A673 (cell line): ENCODE results near the gene HBE1. TPM values are rescaled to one million over a fixed set of nuclear protein-coding genes. Genes with fewer than 3 reads are reported as not detected.

Source experiments
- BruUV-seq: library from RNA; stranded (reverse); fragments of 400-500 nt; replicated peaks from 2 replicates; lab custom pipeline; 2021; lab: Mats Ljungman, UMichigan
- CTCF ChIA-PET: fragments of 300-600 bp; sonication (Branson Sonifier 250); formaldehyde crosslinking; loops from one replicate; lab custom pipeline; 2022; ENCODE audit warnings: antibody characterized with exemption; lab: Charles Lee
- POLR2A ChIA-PET: fragments of 300-600 bp; sonication (Branson Sonifier 250); formaldehyde crosslinking; loops from one replicate; lab custom pipeline; 2022; ENCODE audit warnings: antibody characterized with exemption; ENCODE audit not compliant: low non-redundant PET; lab: Charles Lee
- DNase-seq: peaks from one replicate; pipeline ENCODE4 v3.0.0-alpha.2; 2015; ENCODE audit warnings: low spot score
- H3K27ac ChIP-seq: fragments of 200-600 bp; sonication (generic); 2 replicates; pipeline ENCODE4 v1.5.1; 2016; ENCODE audit warnings: mixed run types, low read depth, mild to moderate bottlenecking, mixed read lengths, antibody characterized with exemption, low read length; ENCODE audit not compliant: poor library complexity, severe bottlenecking
- H3K27me3 ChIP-seq: fragments of 200-600 bp; sonication (generic); replicated peaks from 2 replicates; pipeline ENCODE4 v1.6.1; 2017; ENCODE audit warnings: mixed run types, low read depth, mild to moderate bottlenecking, mixed read lengths, antibody characterized with exemption, low read length; ENCODE audit not compliant: insufficient read depth, poor library complexity
- H3K36me3 ChIP-seq: fragments of 200-600 bp; sonication (generic); 2 replicates; pipeline ENCODE4 v1.6.1; 2016; ENCODE audit warnings: mixed run types, mild to moderate bottlenecking, mixed read lengths, antibody characterized with exemption, low read length; ENCODE audit not compliant: insufficient read depth, poor library complexity, severe bottlenecking
- H3K4me1 ChIP-seq: fragments of 200-600 bp; sonication (generic); 2 replicates; pipeline ENCODE4 v1.6.1; 2017; ENCODE audit warnings: mixed run types, mild to moderate bottlenecking, mixed read lengths, antibody characterized with exemption, low read length; ENCODE audit not compliant: insufficient read depth, poor library complexity, severe bottlenecking
- H3K4me3 ChIP-seq: fragments of 200-600 bp; sonication (generic); 2 replicates; pipeline ENCODE4 v1.5.1; 2016; ENCODE audit warnings: low read depth, mixed run types, mild to moderate bottlenecking, mixed read lengths, low read length; ENCODE audit not compliant: poor library complexity, severe bottlenecking
- H3K9me3 ChIP-seq: fragments of 200-600 bp; sonication (generic); 2 replicates; pipeline ENCODE4 v1.6.1; 2016; ENCODE audit warnings: mixed run types, low read depth, mild to moderate bottlenecking, mixed read lengths, antibody characterized with exemption, low read length; ENCODE audit not compliant: poor library complexity, severe bottlenecking
- EZH2 ChIP-seq: fragments of 200-600 bp; sonication (generic); IDR thresholded peaks from 2 replicates; pipeline ENCODE4 v1.6.1; 2017; ENCODE audit warnings: borderline replicate concordance, low read depth, mild to moderate bottlenecking, mixed read lengths, antibody characterized with exemption, low read length; ENCODE audit not compliant: poor library complexity, severe bottlenecking
- intact Hi-C: fragments of 100-400 bp; cut with micrococcal nuclease; formaldehyde crosslinking; loops from one replicate; pipeline ENCODE4 v1.10.0; 2022; ENCODE audit not compliant: unreplicated experiment
- total RNA-seq: library from RNA; stranded (reverse); gene quantifications from 2 replicates; pipeline ENCODE4 v1.2.3, GENCODE V29; 2021
- TF ChIP-seq, protein P1 (sequence below): fragments of 300-800, 200-600 bp; sonication (generic); conservative IDR thresholded peaks from 2 replicates; pipeline ENCODE4 v1.5.1; 2017; ENCODE audit warnings: low read depth, mild to moderate bottlenecking, antibody characterized with exemption, low read length, moderate library complexity, mixed read lengths

The HBE1 gene
- total RNA-seq, 1 experiment from 2014 or later = not detected

DNA sequence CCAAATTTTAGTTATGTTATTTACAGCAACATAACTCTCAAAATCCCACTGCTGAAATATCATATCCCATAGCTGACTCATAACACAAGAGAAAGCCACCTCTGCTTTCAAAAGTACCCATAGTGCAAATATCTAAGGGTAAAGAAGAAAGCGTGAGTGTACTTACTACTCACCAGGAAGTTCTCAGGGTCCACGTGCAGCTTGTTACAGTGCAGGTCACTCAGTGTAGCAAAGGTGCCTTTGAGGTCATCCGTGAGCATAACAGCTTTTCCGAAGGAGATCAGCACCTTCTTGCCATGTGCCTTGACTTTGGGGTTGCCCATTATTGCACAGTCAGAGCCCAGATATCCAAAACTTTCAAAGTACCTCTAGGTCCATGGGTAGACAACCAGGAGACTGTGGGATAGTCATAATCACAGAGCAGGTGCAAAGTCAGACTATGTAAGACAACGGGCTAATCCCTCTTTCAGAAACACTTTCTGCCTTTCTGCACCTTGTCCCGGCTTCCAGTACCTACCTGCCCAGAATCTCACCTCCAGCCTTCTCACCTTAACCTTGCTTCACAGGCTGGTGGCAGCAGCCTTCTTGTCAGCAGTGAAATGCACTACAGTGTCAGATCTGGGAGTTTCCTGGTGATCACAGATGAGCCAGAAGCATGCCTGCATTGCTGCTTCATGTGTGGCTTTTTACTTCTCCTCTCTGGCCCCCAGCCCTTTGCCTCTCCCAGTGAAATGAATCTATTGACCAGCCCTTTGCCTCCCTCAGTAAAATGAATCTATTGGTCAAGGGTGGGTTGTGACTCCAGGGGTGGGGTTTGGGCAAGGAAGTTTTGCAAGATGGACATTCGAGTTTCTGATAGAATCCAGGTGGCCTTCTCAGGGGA lies 26.6 kb downstream of the HBE1 start:
- Histone ChIP-seq H3K27ac (no peak overlapping the region), H3K4me3 (no peak overlapping the region), H3K36me3 (no peaks in the 10 kb centered on the region), H3K27me3 (no peaks in the 10 kb centered on the region), H3K4me1 (no peaks in the 10 kb centered on the region), H3K9me3 (no peaks in the 10 kb centered on the region)
- ChIA-PET POLR2A (no interaction called here), CTCF (no interaction called here)
- intact Hi-C loops = no loop called here
- no peak for DNase-seq
- BruUV-seq = no TSS peak
- TF ChIP-seq, protein P1, sequence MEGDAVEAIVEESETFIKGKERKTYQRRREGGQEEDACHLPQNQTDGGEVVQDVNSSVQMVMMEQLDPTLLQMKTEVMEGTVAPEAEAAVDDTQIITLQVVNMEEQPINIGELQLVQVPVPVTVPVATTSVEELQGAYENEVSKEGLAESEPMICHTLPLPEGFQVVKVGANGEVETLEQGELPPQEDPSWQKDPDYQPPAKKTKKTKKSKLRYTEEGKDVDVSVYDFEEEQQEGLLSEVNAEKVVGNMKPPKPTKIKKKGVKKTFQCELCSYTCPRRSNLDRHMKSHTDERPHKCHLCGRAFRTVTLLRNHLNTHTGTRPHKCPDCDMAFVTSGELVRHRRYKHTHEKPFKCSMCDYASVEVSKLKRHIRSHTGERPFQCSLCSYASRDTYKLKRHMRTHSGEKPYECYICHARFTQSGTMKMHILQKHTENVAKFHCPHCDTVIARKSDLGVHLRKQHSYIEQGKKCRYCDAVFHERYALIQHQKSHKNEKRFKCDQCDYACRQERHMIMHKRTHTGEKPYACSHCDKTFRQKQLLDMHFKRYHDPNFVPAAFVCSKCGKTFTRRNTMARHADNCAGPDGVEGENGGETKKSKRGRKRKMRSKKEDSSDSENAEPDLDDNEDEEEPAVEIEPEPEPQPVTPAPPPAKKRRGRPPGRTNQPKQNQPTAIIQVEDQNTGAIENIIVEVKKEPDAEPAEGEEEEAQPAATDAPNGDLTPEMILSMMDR = no peak
- no peak for TF ChIP-seq EZH2

DNA sequence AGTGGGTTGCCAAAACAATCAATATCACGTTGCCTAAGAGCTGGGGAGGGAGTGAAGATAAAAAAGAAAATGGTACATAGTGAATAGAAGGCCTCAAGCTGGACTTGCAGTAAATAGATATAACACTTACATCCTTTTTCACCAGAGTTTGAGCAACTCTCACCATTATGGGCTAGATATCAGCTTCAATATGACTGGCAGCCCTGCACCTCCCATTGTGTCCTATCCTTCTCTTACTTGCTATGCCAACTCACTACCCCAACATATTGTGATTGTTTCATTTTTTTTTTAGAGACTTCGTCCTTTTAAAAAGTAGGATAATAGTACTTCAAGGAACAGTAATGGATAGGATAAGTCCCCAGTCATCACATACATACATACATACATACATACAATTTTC lies 27.5 kb downstream of the HBE1 start:
- TF ChIP-seq EZH2 = no peak
- TF ChIP-seq, protein P1 = no peak
- ChIA-PET CTCF (no interaction called here), POLR2A (no interaction called here)
- H3K4me3 ChIP-seq = no peak overlapping the region
- H3K9me3 ChIP-seq = no peaks in the 10 kb centered on the region
- intact Hi-C loops = no loop called here
- no peak overlapping the region for H3K27ac ChIP-seq
- H3K36me3 ChIP-seq = no peaks in the 10 kb centered on the region
- no TSS peak for BruUV-seq
- no peaks in the 10 kb centered on the region for H3K27me3 ChIP-seq
- no peak for DNase-seq
- no peaks in the 10 kb centered on the region for H3K4me1 ChIP-seq

DNA sequence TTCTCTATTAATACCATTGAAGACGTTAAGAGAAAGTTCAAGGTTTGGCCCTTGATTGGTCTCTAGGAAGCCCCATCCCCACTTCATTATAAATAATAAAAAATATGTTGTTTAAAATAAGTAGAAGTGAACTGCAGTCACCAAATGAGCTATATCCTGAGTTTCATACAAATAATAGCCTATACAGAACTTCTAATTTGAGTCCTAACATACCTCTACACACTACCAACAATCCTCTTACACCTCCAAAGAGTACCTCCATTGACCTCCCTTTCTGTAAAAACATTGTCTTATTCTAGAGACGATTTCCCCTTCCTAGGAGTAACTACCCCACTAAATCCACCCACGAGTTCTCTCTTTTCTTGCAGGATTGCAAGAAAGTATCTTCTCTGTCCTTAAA lies 28.3 kb downstream of the HBE1 start:
- CTCF ChIA-PET = no interaction called here

More for the DNA sequence above, 28.3 kb downstream of the HBE1 start:
- H3K4me1 ChIP-seq = no peaks in the 10 kb centered on the region
- H3K27ac ChIP-seq = no peak overlapping the region
- H3K27me3 ChIP-seq = no peaks in the 10 kb centered on the region
- DNase-seq = no peak
- TF ChIP-seq EZH2 = no peak
- TF ChIP-seq, protein P1 = no peak
- H3K4me3 ChIP-seq = no peak overlapping the region
- H3K9me3 ChIP-seq = no peaks in the 10 kb centered on the region
- no peaks in the 10 kb centered on the region for H3K36me3 ChIP-seq
- BruUV-seq = no TSS peak
- intact Hi-C loops = no loop called here
- POLR2A ChIA-PET = no interaction called here
